ENCODE data around the gene IKZF5.

Gene IKZF5

DNA sequence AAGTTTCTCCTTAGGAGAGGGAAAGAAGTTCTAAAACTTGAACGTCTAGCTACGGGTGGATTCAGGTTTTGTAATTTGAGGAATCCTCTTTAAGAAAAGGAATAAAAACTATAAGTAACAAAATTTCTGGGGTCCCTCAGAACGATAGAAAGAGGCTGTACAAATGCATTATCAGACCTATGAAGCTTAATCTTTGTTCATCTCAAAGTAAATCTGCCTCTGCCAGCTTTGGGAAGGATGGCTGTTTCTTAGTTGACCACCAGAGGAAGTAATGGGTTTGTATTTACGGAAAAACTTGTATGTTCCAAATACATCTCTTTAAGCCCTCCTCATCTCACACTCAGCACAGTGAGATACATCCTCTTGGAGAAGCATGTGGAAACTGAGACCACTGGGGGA lies 27.5 kb downstream of the IKZF5 start:
- H3K4me3 ChIP-seq (ENCODE audit: low read depth, low read length), result peak overlapping the region; percentile 65
- TF ChIP-seq, protein P1, sequence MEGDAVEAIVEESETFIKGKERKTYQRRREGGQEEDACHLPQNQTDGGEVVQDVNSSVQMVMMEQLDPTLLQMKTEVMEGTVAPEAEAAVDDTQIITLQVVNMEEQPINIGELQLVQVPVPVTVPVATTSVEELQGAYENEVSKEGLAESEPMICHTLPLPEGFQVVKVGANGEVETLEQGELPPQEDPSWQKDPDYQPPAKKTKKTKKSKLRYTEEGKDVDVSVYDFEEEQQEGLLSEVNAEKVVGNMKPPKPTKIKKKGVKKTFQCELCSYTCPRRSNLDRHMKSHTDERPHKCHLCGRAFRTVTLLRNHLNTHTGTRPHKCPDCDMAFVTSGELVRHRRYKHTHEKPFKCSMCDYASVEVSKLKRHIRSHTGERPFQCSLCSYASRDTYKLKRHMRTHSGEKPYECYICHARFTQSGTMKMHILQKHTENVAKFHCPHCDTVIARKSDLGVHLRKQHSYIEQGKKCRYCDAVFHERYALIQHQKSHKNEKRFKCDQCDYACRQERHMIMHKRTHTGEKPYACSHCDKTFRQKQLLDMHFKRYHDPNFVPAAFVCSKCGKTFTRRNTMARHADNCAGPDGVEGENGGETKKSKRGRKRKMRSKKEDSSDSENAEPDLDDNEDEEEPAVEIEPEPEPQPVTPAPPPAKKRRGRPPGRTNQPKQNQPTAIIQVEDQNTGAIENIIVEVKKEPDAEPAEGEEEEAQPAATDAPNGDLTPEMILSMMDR (IDR thresholded peaks at IDR 0.05; ENCODE audit: borderline replicate concordance, insufficient read depth, low read depth, low read length), result peak; percentile 31; the same call in 1 of the 2 replicates

DNA sequence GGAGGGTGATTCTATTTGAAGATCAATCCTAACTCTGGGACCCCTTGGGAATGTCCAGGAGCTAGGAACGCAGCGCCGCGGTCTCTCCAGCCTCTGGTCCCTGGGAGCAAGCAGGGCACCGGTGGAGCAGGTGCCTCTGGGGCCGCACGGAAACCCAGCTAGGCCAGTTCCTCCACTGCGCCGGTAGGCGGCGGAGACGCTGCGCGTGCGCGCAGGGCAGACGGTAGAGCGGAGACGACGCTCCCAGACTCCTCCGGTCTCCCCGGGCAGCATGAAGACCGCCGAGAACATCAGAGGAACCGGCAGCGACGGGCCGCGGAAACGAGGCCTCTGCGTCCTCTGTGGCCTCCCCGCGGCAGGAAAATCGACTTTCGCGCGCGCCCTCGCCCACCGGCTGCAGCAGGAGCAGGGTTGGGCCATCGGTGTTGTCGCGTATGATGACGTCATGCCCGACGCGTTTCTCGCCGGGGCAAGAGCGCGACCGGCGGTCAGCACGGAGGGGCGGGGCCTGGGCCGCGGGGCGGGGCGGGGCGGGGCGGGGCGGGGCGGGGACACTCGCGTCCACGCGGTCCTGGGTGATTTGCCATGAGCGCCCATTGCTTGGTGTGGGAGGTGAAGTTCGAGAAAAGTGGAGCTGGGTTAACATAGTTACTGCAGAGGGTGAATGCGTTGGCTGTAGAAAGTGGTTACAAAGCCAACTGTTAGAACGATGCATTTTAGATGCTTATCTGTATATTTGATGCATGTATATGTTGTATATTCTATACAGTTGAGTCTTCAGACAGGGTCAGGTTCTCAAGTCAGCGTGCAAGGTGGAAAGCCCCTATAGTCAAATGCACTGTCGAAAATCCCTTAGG lies 28.2 kb downstream of the IKZF5 start, which contains the start of gene PSTK:
Gene PSTK, plus strand, starts transcription at position 193 of the 857 bp plus-strand sequence. Its CDS starts 79 bp downstream, at position 272.
- peak within 1 kb of the TSS; percentile 65 for H3K4me3 ChIP-seq (ENCODE audit: low read depth, low read length)
- TF ChIP-seq, protein P1 (IDR thresholded peaks at IDR 0.05; ENCODE audit: borderline replicate concordance, insufficient read depth, low read depth, low read length), result peak; percentile 99

DNA sequence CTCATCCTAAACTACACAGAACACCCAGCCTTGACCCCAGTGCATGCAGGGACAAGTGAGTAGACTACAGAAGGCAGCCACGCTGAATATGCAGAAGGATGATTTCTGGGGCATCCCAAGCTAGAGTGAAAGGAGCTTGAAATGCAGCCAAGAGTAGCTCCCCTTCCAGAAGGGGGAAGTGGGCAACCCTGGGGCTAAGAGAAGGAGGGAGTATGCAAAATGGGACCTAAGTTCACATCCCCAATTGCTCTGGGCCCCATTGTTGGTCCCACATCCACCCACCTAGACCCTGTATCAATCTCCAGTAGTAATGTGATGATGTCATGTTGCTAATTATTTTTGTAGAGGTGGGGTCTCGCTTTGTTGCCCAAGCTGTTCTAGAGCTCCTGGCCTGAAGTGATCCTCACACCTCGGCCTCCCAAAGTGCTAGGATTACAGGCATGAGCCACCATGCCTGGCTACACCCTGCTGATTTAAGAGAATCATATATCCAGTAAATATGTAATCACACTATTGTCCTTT lies 34.0 kb downstream of the IKZF5 start:
- TF ChIP-seq, protein P1 (IDR thresholded peaks at IDR 0.05; ENCODE audit: borderline replicate concordance, insufficient read depth, low read depth, low read length), result no peak
- H3K4me3 ChIP-seq (ENCODE audit: low read depth, low read length), result no peak overlapping the region

DNA sequence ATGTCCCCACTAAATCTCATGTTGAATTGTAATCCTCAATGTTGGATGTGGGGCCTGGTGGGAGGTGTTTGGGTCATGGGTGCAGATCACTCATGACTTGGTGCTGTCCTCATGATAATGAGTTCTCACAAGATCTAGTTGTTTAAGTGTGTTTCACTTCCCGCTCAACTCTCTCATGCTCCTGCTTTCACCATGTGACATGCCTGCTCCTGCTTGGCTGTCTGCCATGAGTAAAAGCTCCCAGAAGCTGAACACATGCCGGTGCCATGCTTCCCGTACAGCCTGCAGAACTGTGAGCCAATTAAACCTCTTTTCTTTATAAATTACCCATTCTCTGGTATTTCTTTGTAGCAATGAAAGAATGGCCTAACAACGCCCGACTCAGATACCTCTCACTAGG lies 34.6 kb downstream of the IKZF5 start:
- no peak overlapping the region for H3K4me3 ChIP-seq (ENCODE audit: low read depth, low read length)
- TF ChIP-seq, protein P1 (IDR thresholded peaks at IDR 0.05; ENCODE audit: borderline replicate concordance, insufficient read depth, low read depth, low read length), result no peak

DNA sequence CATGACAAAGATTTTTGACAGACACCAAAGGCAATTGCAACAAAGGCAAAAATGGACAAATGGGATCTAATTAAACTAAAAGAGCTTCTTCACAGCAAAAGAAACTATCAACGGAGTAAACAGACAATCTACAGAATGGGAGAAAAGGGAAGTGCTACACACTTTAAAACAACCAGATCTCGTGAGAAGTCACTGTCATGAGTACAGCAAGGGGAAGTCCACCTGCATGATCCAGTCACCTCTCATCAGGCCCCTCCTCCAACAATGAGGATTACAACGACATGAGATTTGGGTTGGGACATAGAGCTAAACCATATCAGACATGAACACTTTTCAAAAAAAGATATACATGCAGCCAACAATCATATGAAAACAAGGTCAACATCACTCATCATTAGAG lies 39.9 kb downstream of the IKZF5 start:
- TF ChIP-seq, protein P1 (IDR thresholded peaks at IDR 0.05; ENCODE audit: borderline replicate concordance, insufficient read depth, low read depth, low read length), result no peak
- no peak overlapping the region for H3K4me3 ChIP-seq (ENCODE audit: low read depth, low read length)

DNA sequence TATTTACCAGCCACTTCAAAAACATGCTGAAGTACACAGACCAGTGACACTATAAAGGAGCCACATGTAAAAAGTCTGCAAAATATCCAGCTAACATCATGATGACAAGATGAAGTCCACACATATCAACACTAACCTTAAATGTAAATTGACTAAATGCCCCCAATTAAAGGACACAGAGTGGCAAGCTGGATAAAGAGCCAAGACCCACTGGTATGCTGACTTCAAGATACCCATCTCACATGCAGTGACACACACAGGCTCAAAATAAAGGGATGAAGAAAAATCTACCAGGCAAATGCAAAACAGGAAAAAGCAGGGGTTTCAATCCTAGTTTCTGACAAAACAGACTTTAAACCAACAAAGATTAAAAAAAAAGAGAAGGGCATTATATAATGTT lies 41.7 kb downstream of the IKZF5 start:
- TF ChIP-seq, protein P1 (IDR thresholded peaks at IDR 0.05; ENCODE audit: borderline replicate concordance, insufficient read depth, low read depth, low read length), result no peak
- no peak overlapping the region for H3K4me3 ChIP-seq (ENCODE audit: low read depth, low read length)

DNA sequence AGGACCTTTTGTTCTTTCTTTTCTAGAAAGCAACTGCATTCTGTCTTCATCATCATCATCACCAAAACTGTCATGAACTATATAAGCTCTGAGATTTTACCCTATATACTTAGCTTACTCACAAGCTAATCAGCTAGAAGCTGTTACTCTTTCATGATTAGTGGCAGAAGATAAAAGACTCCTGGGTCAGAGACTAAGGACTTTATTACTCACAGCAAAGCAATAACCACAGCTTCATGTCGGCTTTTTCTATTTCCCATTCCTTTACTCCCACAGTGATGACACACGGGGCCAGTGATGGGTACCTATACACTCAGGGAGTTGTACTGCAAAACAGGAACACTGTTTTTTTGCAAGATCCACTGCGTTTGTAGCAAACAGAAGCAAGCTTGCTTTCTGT lies 46.2 kb downstream of the IKZF5 start:
- TF ChIP-seq, protein P1 (IDR thresholded peaks at IDR 0.05; ENCODE audit: borderline replicate concordance, insufficient read depth, low read depth, low read length), result no peak
- H3K4me3 ChIP-seq (ENCODE audit: low read depth, low read length), result no peak overlapping the region
